ENCODE data around the gene HOXA3. TPM values are rescaled to one million over a fixed set of nuclear protein-coding genes. Genes with fewer than 3 reads are reported as not detected.

The HOXA3 gene
- polyA plus RNA-seq, 3 donors: not detected

DNA sequence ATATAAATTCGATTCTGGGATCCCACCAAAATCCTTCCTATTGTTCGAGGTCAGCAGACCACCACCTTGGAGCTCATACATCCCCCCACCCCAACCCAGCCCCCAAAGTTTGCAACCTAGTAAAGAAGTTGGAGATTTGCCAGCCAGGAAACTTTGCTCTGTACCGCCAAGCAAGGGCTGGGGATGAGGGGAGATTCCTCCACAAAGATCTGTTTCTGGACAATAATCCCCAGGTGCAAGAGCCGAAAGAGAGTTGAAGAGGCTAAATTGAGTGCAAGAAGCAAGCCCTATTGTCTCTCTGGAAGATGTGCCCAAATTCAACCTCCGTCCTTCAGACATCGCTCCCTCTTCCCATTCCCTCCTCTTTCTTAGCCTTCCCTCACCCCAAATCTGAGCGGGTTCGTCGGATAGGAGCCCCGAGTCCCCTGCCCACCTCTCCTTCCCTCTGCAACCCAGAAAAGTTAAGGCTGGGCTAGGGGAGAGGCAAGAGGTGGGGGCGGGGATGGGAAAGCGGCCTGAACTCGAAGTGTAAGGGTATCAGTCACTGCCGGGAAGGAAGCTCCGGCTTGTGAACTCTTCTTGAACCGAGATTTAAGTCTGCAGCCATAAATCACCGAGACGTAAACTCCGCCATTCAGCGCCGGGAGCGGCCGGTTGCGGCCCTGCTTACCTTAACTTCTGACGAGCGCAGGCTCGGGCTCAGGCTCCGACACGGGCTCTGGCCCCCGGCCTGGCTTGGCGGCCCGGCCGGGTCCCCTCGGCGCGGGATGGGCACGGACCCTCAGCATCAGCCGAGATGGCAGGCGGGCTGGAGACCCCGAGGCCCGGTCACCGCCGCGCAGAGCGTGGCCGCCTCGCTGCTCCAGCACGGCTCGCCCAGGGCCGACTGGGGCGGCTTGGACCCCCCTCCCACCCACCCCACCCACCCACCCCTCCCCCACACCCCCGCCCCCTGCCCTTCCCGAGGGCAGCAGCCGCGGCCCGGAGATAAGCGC lies 39.1 kb downstream of the HOXA3 start:
- H3K4me3 Mint-ChIP-seq: no peak overlapping the region

DNA sequence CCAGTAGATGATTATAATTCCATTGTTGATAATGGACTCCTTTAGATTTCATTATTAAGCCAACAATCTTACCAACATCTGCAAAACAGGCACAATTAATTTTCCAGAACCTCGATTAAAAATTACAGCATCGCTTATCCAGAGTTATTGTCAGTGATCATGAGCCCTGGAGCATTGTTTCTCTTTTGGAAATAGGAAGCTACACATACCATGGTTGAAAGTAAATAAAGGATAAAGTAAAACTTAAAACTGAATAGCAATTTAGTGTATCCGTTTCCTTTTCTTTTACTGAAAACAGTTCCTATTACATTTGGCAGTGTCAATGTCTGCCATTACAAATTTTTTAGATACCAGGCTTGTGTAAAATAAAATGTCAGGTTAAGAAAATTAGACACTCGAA lies 40.0 kb downstream of the HOXA3 start:
- H3K27ac ChIP-seq (ENCODE audit: low read depth in 1 of 2, low read length in 2 of 2): no peak overlapping the region
- peaks cover 0 to 4% of the 10 kb centered on the region in 2 donors for H3K9me3 ChIP-seq (replicated peaks in 1 of 2; ENCODE audit: control insufficient read depth in 1 of 2, insufficient read depth in 1 of 2, low read length in 2 of 2)
- intact Hi-C loops (cut with micrococcal nuclease): no loop called here
- no peaks in the 10 kb centered on the region for H3K79me2 ChIP-seq (ENCODE audit: insufficient read depth, low read length)
- H3K4me1 Mint-ChIP-seq: no peaks in the 10 kb centered on the region
- no peaks in the 10 kb centered on the region for H3K36me3 Mint-ChIP-seq
- no peaks in the 10 kb centered on the region for H3K4me1 ChIP-seq (ENCODE audit: control insufficient read depth in 1 of 2, insufficient read depth in 2 of 2, low read length in 2 of 2)
- DNase-seq: no peak
- H3K27me3 ChIP-seq (ENCODE audit: control insufficient read depth in 2 of 2, insufficient read depth in 2 of 2, low read length in 2 of 2): no peaks in the 10 kb centered on the region
- H3K36me3 ChIP-seq (replicated peaks in 1 of 2; ENCODE audit: control insufficient read depth in 1 of 2, insufficient read depth in 2 of 2, low read length in 2 of 2): no peaks in the 10 kb centered on the region
- H3K4me2 ChIP-seq (replicated peaks; ENCODE audit: extremely low read depth, low read length, poor library complexity, severe bottlenecking): no peak overlapping the region
- peaks cover 0 to 13% (median 3%) of the 10 kb centered on the region in 7 donors for H3K9me3 Mint-ChIP-seq
- H3K4me3 ChIP-seq (replicated peaks in 1 of 3; ENCODE audit: low read depth in 2 of 3, low read length in 3 of 3): no peak overlapping the region
- no peak overlapping the region for H3K4me3 Mint-ChIP-seq
- no peaks in the 10 kb centered on the region for H4K20me1 ChIP-seq (ENCODE audit: insufficient read depth, low read length)
- WGBS (ENCODE audit: insufficient coverage): no CpG with 5 or more reads among the region's 4 CpGs
- peaks cover 2 to 4% (median 3%) of the 10 kb centered on the region in 3 donors for H3K27me3 Mint-ChIP-seq (ENCODE audit: low read depth in 3 of 3)
- H3K9ac ChIP-seq (ENCODE audit: insufficient read depth, low read length, poor library complexity, severe bottlenecking): no peak overlapping the region
- no peak overlapping the region for H3K27ac Mint-ChIP-seq
- no peak overlapping the region for H2AFZ ChIP-seq (ENCODE audit: insufficient read depth, low read depth, low read length, poor library complexity, severe bottlenecking)
- TF ChIP-seq CTCF (IDR thresholded peaks at IDR 0.05): no peak

More for the DNA sequence above, 39.1 kb downstream of the HOXA3 start:
- Histone ChIP-seq H2AFZ (ENCODE audit: insufficient read depth, low read depth, low read length, poor library complexity, severe bottlenecking) (no peak overlapping the region), H3K9me3 (replicated peaks in 1 of 2; ENCODE audit: control insufficient read depth in 1 of 2, insufficient read depth in 1 of 2, low read length in 2 of 2) (peaks cover 0 to 4% of the 10 kb centered on the region in 2 donors), H3K27me3 (ENCODE audit: control insufficient read depth in 2 of 2, insufficient read depth in 2 of 2, low read length in 2 of 2) (no peaks in the 10 kb centered on the region), H3K27ac (ENCODE audit: low read depth in 1 of 2, low read length in 2 of 2) (no peak overlapping the region), H3K36me3 (replicated peaks in 1 of 2; ENCODE audit: control insufficient read depth in 1 of 2, insufficient read depth in 2 of 2, low read length in 2 of 2) (no peaks in the 10 kb centered on the region), H3K4me1 (ENCODE audit: control insufficient read depth in 1 of 2, insufficient read depth in 2 of 2, low read length in 2 of 2) (no peaks in the 10 kb centered on the region), H3K4me2 (replicated peaks; ENCODE audit: extremely low read depth, low read length, poor library complexity, severe bottlenecking) (no peak overlapping the region), H3K9ac (ENCODE audit: insufficient read depth, low read length, poor library complexity, severe bottlenecking) (no peak overlapping the region), H3K4me3 (replicated peaks in 1 of 3; ENCODE audit: low read depth in 2 of 3, low read length in 3 of 3) (no peak overlapping the region), H3K79me2 (ENCODE audit: insufficient read depth, low read length) (no peaks in the 10 kb centered on the region), H4K20me1 (ENCODE audit: insufficient read depth, low read length) (no peaks in the 10 kb centered on the region)
- intact Hi-C loops (cut with micrococcal nuclease): no loop called here
- 97% methylated on average over 27 of the region's 57 CpGs for WGBS (ENCODE audit: insufficient coverage)
- H3K36me3 Mint-ChIP-seq: no peaks in the 10 kb centered on the region
- H3K9me3 Mint-ChIP-seq: peaks cover 0 to 7% (median 1%) of the 10 kb centered on the region in 7 donors
- no peak for TF ChIP-seq CTCF (IDR thresholded peaks at IDR 0.05)
- no peak for DNase-seq
- H3K27ac Mint-ChIP-seq: peak overlapping the region in 1 of 7 donors; percentile 57
- H3K27me3 Mint-ChIP-seq (ENCODE audit: low read depth in 3 of 3): peaks cover 2 to 3% (median 2%) of the 10 kb centered on the region in 3 donors
- peaks cover 2% of the 10 kb centered on the region for H3K4me1 Mint-ChIP-seq

Data from CD14-positive monocyte (primary cell).